Stimulated activated CD8-positive, alpha-beta memory T cell treated with anti-CD3 and anti-CD28 coated beads, Interleukin-2, amount 100 ng/mL, for 48 hours (primary cell): ENCODE measurements around the gene PHYKPL.
"Not testable (repeated sequence)": the region's sequence is repeated elsewhere in the genome, so short reads cannot be mapped to it uniquely, and the experiment has no call there.

ENCODE experiments used
- DNase-seq, 2 donors: peaks; one replicate each; pipeline ENCODE4 v3.0.0-alpha.2; 2020; ENCODE audit warnings: low read depth in 2 of 2

The PHYKPL gene

GRCh38 chr5:178264044-178264443, 31.4 kb upstream of the PHYKPL start:
- no peak for DNase-seq

- no peak for DNase-seq
These were observed 29.3 kb upstream of the PHYKPL start for GRCh38 chr5:178261666-178262600.

DNA sequence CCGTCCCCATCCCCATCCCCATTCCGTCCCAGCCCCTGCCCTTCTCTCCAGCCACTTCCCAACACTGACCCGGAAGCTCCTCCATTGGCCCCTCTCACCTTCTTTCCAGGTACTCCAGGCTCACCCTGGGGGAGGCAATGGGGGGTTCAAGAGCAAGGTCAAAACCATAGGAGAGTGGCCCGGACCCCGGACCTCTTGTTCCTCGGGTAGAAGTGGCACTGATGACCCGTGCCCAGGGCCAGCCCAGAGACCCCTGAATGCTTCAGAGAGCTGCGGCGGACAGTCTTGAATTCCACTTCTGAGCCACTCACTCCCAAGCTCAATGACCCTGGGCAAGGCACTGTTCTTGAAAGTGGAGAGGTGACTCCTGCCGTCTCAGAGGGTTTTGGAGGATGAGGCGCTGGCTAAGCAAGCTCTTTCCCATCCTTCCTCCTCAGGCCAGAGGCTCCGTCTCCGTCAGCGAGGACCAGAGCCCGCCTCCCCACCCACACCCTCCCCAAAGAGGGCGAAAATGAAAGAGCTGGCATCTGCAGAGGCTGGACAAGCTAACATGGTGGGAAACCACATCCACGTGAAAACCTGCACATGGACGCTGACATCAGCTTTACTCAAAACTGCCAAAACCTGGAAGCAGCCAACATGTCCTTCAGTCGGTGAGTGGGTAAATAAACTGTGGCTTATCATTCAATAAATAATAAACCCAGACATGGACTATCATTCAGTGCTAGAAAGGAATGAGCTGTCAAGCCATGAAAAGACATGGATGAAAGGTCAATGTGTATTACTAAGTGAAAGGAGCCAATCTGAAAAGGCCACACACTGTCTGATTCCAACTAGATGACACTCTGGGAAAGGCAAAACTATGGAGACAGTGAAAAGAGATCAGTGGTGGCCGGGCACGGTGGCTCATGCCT, 27.3 kb upstream of the PHYKPL start:
- no peak for DNase-seq

DNA sequence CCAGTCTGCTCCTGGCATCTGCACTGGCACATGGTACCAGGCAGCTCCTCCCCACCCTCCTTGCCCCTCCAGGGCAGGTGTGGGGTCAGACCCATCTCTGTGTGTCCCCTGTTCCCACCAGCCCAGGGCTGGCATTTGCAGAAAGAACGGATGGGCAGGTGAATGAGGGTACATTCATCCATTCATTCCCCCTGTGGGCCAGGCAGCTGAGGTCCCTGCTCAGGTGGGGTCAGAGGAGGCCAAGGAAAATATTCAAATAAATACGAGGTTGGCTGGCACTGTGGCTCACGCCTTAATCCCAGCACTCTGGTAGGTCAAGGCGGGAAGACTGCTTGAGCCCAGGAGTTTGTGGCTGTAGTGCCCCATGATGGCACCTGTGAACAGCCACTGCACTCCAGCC, 25.0 kb upstream of the PHYKPL start:
- no peak for DNase-seq

DNA sequence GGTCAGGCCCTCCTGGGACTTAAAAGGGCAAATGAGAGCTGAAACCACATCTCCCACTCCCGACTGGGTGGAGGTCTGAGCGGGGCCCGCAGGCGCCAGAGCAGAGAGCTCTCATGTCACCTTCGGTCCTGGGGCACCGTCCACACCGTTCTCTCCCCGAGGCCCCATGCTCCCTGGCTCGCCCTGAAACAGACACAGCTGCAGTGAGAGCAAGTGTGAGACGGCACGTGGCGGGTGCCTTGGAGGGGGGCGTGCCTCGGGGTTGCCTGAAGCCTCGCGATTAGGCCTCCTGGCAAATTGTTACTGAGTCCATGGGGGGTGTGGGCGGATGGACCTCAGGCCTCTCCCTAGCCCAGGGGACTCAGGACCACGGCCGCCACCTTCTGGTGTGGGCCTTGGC, 24.1 kb upstream of the PHYKPL start:
- DNase-seq = no peak

DNA sequence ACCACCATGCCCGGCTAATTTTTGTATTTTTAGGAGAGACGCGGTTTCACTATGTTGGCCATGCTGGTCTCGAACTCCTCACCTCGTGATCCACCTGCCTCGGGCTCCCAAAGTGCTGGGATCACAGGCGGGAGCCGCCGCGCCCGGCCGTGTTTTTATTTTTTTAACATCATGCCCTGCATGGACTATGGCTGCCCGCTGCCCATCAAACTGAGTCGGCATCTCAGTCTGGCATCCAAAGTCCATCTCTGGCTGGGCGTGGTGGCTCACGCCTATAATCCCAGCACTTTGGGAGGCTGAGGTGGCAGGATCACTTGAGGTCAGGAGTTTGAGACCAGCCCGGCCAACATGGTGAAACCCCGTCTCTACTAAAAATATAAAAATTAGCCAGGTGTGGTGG, 21.0 kb upstream of the PHYKPL start:
- not testable (repeated sequence) for DNase-seq

DNA sequence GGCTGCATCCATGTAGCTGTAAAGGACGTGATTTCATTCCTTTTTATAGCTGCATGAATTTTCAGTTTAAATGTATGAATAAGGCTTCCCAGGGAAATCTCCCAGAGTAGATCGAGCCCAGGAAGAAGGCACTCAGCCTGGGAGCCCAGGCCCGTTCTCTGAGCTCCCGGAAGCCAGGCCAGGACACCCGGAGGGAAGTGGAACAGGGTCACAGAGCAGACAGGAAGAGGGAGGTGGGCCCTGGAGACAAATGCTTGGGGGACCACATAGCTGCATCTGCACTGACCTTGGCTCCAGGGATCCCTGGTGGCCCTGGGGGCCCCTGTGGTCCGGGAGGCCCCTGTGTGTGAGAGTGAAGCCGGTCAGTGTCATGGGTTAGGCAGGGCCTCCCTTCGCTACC, 19.7 kb upstream of the PHYKPL start:
- DNase-seq = no peak

- DNase-seq = no peak
These were observed 17.7 kb upstream of the PHYKPL start for GRCh38 chr5:178250263-178250662.

DNA sequence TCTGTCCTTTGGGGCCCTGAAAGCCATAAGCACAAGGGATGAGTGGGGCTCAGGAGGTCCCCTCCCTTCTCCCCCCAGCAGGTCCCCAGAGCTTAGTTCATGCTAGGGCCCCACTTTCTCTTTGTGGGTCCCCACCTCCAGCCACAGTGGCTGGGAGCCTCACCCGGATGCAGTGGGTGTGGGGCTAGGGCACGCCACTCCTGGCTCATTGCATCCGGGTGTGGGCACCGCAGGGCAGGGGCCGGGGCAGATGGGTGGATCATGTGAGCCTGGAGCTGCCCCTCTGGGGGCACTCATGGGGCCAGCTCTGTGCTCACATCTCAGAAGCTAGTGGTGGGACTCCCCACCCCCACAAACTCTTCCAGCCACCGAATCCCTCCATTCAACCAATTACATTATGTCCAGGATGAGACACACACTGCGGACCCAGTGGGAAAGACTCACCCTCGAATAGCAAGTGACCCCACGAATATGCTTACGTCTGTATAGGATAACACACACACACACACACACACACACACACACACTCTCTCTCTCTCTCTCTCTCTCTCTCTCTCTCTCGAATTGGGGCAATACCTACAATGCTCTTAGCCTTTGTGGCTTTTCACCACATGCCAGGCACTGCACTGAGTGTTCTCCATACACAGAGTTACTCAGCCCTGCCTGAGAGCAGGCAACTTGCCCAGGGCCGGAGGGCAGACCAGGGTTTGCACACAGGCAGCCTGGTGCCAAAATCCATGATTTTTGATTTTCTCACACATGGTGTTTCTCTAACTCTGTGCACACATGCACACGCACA, 16.8 kb upstream of the PHYKPL start:
- no peak for DNase-seq

DNA sequence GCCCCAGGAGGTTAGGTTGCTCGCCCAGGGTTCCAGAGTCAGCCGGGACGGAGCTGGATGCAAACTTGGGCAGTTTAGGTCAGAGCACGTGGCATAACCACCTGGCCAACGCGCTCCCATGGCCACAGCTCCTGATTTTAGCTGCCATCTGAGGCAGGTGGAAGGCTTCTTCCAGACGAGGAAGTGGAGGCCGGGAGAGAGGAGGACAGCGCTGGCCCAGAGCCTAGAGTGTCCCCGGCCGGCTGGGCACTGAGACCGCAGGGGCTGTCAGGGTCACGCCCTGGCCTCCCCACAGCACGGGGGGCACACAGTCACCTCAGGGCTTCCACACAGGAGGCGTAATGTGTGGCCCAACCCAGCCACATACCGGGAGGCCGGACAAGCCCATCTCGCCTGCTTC, 16.1 kb upstream of the PHYKPL start:
- DNase-seq = no peak

DNA sequence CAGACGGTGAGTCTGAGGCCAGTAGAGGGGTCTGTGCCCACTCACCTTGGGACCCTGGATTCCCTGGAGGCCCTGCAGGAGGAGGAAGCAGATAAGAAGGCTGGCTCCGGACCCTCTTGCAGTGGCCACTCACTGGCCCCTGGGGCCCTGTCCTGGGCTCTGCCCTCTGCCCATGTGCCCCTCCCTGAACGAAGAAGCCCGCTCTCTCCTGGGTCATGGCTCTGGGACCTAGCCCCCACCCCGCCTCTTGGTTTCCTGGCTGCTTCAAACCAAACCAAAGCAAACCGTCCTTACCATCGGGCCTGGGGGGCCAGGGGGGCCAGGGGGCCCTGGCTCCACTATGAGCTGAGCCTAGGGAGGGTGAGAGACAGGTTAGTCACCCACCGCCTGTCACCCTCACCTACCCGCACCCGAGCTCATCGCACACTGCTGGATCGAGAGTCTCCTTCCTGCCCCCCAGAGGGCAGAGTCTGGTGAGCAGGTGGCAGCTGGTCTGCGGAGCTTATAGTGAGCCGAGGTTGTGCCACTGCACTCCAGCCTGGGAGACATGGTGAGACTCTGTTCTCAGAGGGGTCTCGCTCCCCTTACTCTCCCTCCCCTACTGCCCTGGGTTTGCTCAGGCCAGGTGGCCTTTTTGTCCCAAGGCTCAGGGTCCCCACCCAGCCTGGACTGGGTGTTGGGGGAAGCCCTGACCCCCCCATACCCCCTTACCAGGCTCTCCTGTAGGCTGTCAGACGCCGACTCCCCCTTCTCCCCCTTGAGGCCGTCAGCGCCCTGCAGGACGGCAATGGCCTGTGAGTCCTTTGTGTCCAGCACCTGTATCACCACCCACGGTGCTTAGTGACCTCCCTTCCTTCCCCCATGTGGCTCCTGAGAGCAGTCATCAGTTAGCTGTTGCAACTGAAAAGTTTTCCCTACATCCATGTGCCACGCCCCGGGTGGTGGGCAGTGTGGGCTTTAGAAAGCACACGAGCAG, 15.2 kb upstream of the PHYKPL start:
- no peak for DNase-seq

- DNase-seq = no peak
These were observed 14.2 kb upstream of the PHYKPL start for GRCh38 chr5:178246624-178247279.

GRCh38 chr5:178245389-178245788, 12.8 kb upstream of the PHYKPL start:
- no peak for DNase-seq

DNA sequence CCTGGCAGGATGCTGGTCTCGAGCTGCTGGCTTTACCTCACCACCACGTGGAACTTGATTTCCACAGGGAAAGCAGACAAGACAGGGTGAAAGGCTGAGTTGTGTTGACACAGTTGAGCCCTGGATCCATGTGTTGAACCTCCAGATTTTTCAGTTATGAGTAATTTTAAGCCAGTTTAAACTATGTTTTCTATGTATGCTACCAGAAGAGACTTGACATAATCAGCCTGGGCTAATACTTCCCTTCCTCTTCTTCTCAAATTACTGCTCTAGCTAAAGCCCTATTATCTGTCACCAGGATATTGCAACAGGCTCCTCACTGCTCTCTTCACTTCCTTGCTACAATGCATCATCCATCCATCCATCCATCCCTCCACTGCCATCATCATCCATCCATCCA, 12.0 kb upstream of the PHYKPL start:
- DNase-seq = no peak

GRCh38 chr5:178242416-178242815, 9.8 kb upstream of the PHYKPL start:
- DNase-seq = no peak

- DNase-seq = no peak
These were observed 9.2 kb upstream of the PHYKPL start for GRCh38 chr5:178241688-178242231.

GRCh38 chr5:178241231-178241663, 8.6 kb upstream of the PHYKPL start:
- no peak for DNase-seq

DNA sequence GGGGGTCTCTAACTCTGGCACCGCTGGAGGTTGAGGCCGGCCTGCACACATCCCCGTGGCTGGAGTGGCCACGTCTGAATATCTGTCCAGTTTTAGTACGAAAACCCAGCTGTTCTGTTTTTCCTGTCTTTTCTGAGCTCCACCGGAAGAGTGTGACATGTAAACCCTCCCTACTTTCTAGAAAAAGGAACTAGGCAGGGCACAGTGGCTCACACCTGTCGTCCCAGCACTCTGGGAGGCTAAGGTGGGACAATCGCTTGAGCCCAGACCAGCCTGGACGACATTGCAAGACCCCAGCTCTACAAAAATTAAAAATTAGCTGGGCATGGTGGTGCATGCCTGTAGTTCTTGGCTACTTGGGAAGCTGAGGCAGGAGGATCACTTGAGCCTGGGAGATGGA, 8.2 kb upstream of the PHYKPL start:
- no peak for DNase-seq

DNA sequence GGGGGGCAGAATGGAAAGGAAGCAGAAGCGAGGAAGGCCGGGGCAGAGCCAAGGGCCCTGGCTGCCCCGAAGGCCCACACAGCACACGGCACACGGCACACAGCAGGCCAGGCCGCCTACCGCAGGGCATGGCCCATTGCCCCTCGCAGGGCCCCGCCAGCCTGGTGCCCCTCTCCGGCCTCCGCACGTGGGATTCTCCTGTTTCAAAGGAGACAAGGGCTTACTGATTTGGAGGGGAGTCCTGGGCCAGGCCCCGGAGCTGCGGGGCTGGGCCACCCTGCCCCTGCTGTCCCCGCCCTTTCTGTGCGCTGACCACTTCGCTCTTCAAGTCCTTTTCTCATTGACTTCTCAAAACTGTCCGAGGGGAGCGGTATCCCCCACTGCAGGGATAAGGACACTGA, 7.7 kb upstream of the PHYKPL start:
- no peak for DNase-seq
